Mucosa of descending colon (tissue), 3 donors: ENCODE data around the gene CIPC. TPM values are rescaled to one million over a fixed set of nuclear protein-coding genes. Genes with fewer than 3 reads are reported as not detected.
A peak's percentile ranks its signal among the peaks of the same experiment; 100 is the strongest.

Experiments used
- ATAC-seq: fragments of 200-7000 bp; cut with Tn5 transposase; one replicate; pipeline ENCODE4 v1.9.1; 2020; ENCODE audit warnings: mild to moderate bottlenecking, moderate library complexity
- DNase-seq, 3 donors: peaks; one replicate each; pipeline ENCODE4 v3.0.0-alpha.2; 2020
- H3K36me3 ChIP-seq: fragments of 200-600 bp; one replicate; pipeline ENCODE4 v1.8.0; 2021; ENCODE audit warnings: low read depth, mild to moderate bottlenecking
- H3K4me1 ChIP-seq: fragments of 200-600 bp; one replicate; pipeline ENCODE4 v1.8.0; 2021; ENCODE audit warnings: low read depth, mild to moderate bottlenecking
- H3K4me3 ChIP-seq: fragments of 200-600 bp; one replicate; pipeline ENCODE4 v1.8.0; 2021; ENCODE audit warnings: mild to moderate bottlenecking
- H3K9me3 ChIP-seq: fragments of 200-600 bp; one replicate; pipeline ENCODE4 v1.8.0; 2021; ENCODE audit warnings: mild to moderate bottlenecking
- CTCF ChIP-seq: fragments of 200-600 bp; IDR thresholded peaks from one replicate; pipeline ENCODE4 v1.8.0; 2022; ENCODE audit warnings: antibody characterized with exemption, mild to moderate bottlenecking
- intact Hi-C, 2 donors: fragments of 100-400 bp; cut with DNase I in 1 of 2; cut with micrococcal nuclease in 1 of 2; formaldehyde crosslinking; loops; one replicate each; pipeline versions ENCODE4 v1.11.0 to v1.11.1; 2022; cut with DNase I, micrococcal nuclease
- total RNA-seq, 3 donors: library from RNA; stranded (reverse); fragmentation: NEBNext Ultra II Directional in 2 of 3; extraction: Animal tissue kit (Norgen Biotek cat#: 25700) in 2 of 3; gene quantifications; one replicate each; pipeline versions ENCODE4 v1.2.1 to v1.2.4, GENCODE V29; 2021 to 2023
- donor health status: DM: no; HTN: no; CAD: no; lungs with moderate emphysema.
- donor health status: DM: no; HTN: no; CAD: no.
- donor health status: DM: no; HTN: yes; CAD: no.

The CIPC gene
- total RNA-seq, 3 donors from 2014 or later = 45.7 to 84.9 (median 61.0) TPM

GRCh38 chr14:77098529-77099353 is 683 bp downstream of the CIPC start:
- TF ChIP-seq CTCF = no peak
- DNase-seq (peak; percentile 61 to 81 (median 80)), ATAC-seq (peak; percentile 34)
- no peaks in the 10 kb centered on the region for H3K36me3 ChIP-seq
- no peaks in the 10 kb centered on the region for H3K9me3 ChIP-seq
- H3K4me3 ChIP-seq = peak overlapping the region; percentile 71
- intact Hi-C loops = no loop called here
- peaks cover 49% of the 10 kb centered on the region for H3K4me1 ChIP-seq

GRCh38 chr14:77099425-77100167 is 1.5 kb downstream of the CIPC start:
- no peaks in the 10 kb centered on the region for H3K36me3 ChIP-seq
- intact Hi-C loops = no loop called here
- DNase-seq (peak in 1 of 3 donors; percentile 58), ATAC-seq (no peak)
- no peaks in the 10 kb centered on the region for H3K9me3 ChIP-seq
- no peak overlapping the region for H3K4me3 ChIP-seq
- peaks cover 49% of the 10 kb centered on the region for H3K4me1 ChIP-seq
- TF ChIP-seq CTCF = no peak

GRCh38 chr14:77100961-77101360 is 2.9 kb downstream of the CIPC start:
- no peak for DNase-seq
- Histone ChIP-seq H3K4me1 (peaks cover 49% of the 10 kb centered on the region), H3K9me3 (no peaks in the 10 kb centered on the region), H3K4me3 (no peak overlapping the region), H3K36me3 (no peaks in the 10 kb centered on the region)
- intact Hi-C loops = no loop called here
- no peak for ATAC-seq
- TF ChIP-seq CTCF = no peak

- no peak overlapping the region for H3K4me3 ChIP-seq
- intact Hi-C loops = no loop called here
- peaks cover 41% of the 10 kb centered on the region for H3K4me1 ChIP-seq
- ATAC-seq = peak; percentile 16
- DNase-seq = peak in 2 of 3 donors; percentile 47 to 58
- no peak for TF ChIP-seq CTCF
- H3K9me3 ChIP-seq = no peaks in the 10 kb centered on the region
- H3K36me3 ChIP-seq = no peaks in the 10 kb centered on the region
These were observed 4.1 kb downstream of the CIPC start for GRCh38 chr14:77102154-77102553.

- no peak for TF ChIP-seq CTCF
- no peak for ATAC-seq
- Histone ChIP-seq H3K9me3 (no peaks in the 10 kb centered on the region), H3K36me3 (no peaks in the 10 kb centered on the region), H3K4me1 (peaks cover 41% of the 10 kb centered on the region), H3K4me3 (no peak overlapping the region)
- DNase-seq = no peak
- intact Hi-C loops = no loop called here
These were observed 5.4 kb downstream of the CIPC start for GRCh38 chr14:77103475-77103874.
